GM12875 (cell line): ENCODE results near the gene KMT2A.
"Not testable (repeated sequence)": the region's sequence is repeated elsewhere in the genome, so short reads cannot be mapped to it uniquely, and the experiment has no call there.

ENCODE experiments used
- H3K4me3 ChIP-seq: one replicate; pipeline ENCODE4 v1.5.1; 2011; ENCODE audit warnings: low read depth, low read length, control low read depth
- CTCF ChIP-seq: IDR thresholded peaks from 2 replicates; pipeline ENCODE4 v1.5.1; 2011; ENCODE audit warnings: low read depth, mild to moderate bottlenecking, control low read depth, inconsistent platforms, low read length, moderate library complexity, borderline replicate concordance; ENCODE audit not compliant: insufficient read depth

The KMT2A gene

GRCh38 chr11:118442908-118443589, 6.8 kb downstream of the KMT2A start:
- TF ChIP-seq CTCF: no peak
- no peak overlapping the region for H3K4me3 ChIP-seq

GRCh38 chr11:118443590-118444218, 7.4 kb downstream of the KMT2A start:
- TF ChIP-seq CTCF: no peak
- H3K4me3 ChIP-seq: no peak overlapping the region

GRCh38 chr11:118447423-118447822, 11.1 kb downstream of the KMT2A start:
- no peak for TF ChIP-seq CTCF
- no peak overlapping the region for H3K4me3 ChIP-seq

- H3K4me3 ChIP-seq: no peak overlapping the region
- TF ChIP-seq CTCF: no peak
These were observed 12.0 kb downstream of the KMT2A start for GRCh38 chr11:118448294-118448693.

- H3K4me3 ChIP-seq: no peak overlapping the region
- no peak for TF ChIP-seq CTCF
These were observed 13.1 kb downstream of the KMT2A start for GRCh38 chr11:118449316-118449918.

- TF ChIP-seq CTCF: no peak
- H3K4me3 ChIP-seq: no peak overlapping the region
These were observed 14.2 kb downstream of the KMT2A start for GRCh38 chr11:118450451-118450850.

- no peak for TF ChIP-seq CTCF
These were observed 25.9 kb downstream of the KMT2A start for GRCh38 chr11:118462178-118462577.

GRCh38 chr11:118468968-118469367, 32.7 kb downstream of the KMT2A start:
- not testable (repeated sequence) for H3K4me3 ChIP-seq

More at GRCh38 chr11:118462178-118462577, 25.9 kb downstream of the KMT2A start:
- H3K4me3 ChIP-seq: no peak overlapping the region
